HepG2 (cell line): Measurements from ENCODE around the gene SBSN. TPM values are rescaled to one million over a fixed set of nuclear protein-coding genes. Genes with fewer than 3 reads are reported as not detected.

Source experiments
- ATF1 ChIP-seq: IDR thresholded peaks from 2 replicates; pipeline ENCODE4 v1.6.1; 2016; ENCODE audit warnings: mild to moderate bottlenecking, control low read depth
- CBX1 ChIP-seq: IDR thresholded peaks from one replicate; pipeline ENCODE4 v1.6.1; 2016; ENCODE audit warnings: antibody characterized with exemption, low read depth
- CBX2 ChIP-seq, 2 experiments: fragments of 200-600 bp in 1 of 2; sonication (generic); formaldehyde crosslinking in 1 of 2; IDR thresholded peaks; 2 replicates each; pipeline versions ENCODE4 v1.7.0 to v1.8.1; 2018 to 2022; ENCODE audit warnings: low read depth in 2 of 2, low read length in 1 of 2, mild to moderate bottlenecking in 1 of 2, missing genetic modification reagents in 1 of 2
- DMAP1 ChIP-seq: IDR thresholded peaks from 2 replicates; pipeline ENCODE4 v1.6.1; 2016
- GABPA ChIP-seq, 2 experiments: IDR thresholded peaks; 2 replicates each; pipeline ENCODE4 v1.6.1; 2011 to 2016; ENCODE audit warnings: low read depth in 2 of 2, low read length in 1 of 2, missing biosample characterization in 1 of 2, missing genetic modification characterization in 1 of 2
- PAF1 ChIP-seq: IDR thresholded peaks from 2 replicates; pipeline ENCODE4 v1.6.1; 2016; ENCODE audit warnings: missing genetic modification reagents, missing compliant biosample characterization
- PREB ChIP-seq: sonication (generic); formaldehyde crosslinking; IDR thresholded peaks from 2 replicates; pipeline ENCODE4 v1.4.0; 2020; ENCODE audit warnings: missing genetic modification reagents
- RBM39 ChIP-seq: fragments of 200-400 bp; formaldehyde crosslinking; IDR thresholded peaks from one replicate; pipeline ENCODE4 v1.6.1; 2018; ENCODE audit warnings: antibody characterized with exemption, mild to moderate bottlenecking, low read depth, low read length; ENCODE audit not compliant: poor library complexity, severe bottlenecking
- SAP130 ChIP-seq: IDR thresholded peaks from 2 replicates; pipeline ENCODE4 v1.6.1; 2016; ENCODE audit warnings: low read depth
- SIN3B ChIP-seq: fragments of 150-350 bp; IDR thresholded peaks from 2 replicates; pipeline ENCODE4 v1.6.1; 2014; ENCODE audit warnings: low read length
- SNAI1 ChIP-seq: sonication (generic); formaldehyde crosslinking; IDR thresholded peaks from 2 replicates; pipeline ENCODE4 v1.5.0; 2020; ENCODE audit warnings: mild to moderate bottlenecking, missing genetic modification reagents, borderline replicate concordance
- TBL1XR1 ChIP-seq: fragments of 150-350 bp; IDR thresholded peaks from 2 replicates; pipeline ENCODE4 v1.6.1; 2014; ENCODE audit warnings: borderline replicate concordance, low read length; ENCODE audit not compliant: partially characterized antibody
- UBTF ChIP-seq: sonication (generic); formaldehyde crosslinking; IDR thresholded peaks from 2 replicates; pipeline ENCODE4 v1.4.0; 2020; ENCODE audit warnings: mild to moderate bottlenecking, missing genetic modification reagents
- ZFX ChIP-seq: sonication (generic); formaldehyde crosslinking; IDR thresholded peaks from 2 replicates; pipeline ENCODE4 v1.4.0; 2020; ENCODE audit warnings: mild to moderate bottlenecking, low read depth, missing genetic modification reagents, moderate library complexity
- ZNF232 ChIP-seq: sonication (generic); formaldehyde crosslinking; IDR thresholded peaks from 2 replicates; pipeline ENCODE4 v1.4.0; 2020; ENCODE audit warnings: missing genetic modification reagents, borderline replicate concordance
- ZNF331 ChIP-seq: sonication (generic); formaldehyde crosslinking; IDR thresholded peaks from 2 replicates; pipeline ENCODE4 v1.4.0; 2020; ENCODE audit warnings: missing genetic modification reagents
- ZNF574 ChIP-seq: sonication (generic); formaldehyde crosslinking; IDR thresholded peaks from 2 replicates; pipeline ENCODE4 v1.4.0; 2020; ENCODE audit warnings: missing genetic modification reagents
- ZNF788 ChIP-seq: sonication (generic); formaldehyde crosslinking; IDR thresholded peaks from 2 replicates; pipeline ENCODE4 v1.5.0; 2020; ENCODE audit warnings: mild to moderate bottlenecking, missing genetic modification reagents, borderline replicate concordance
- polyA plus RNA-seq, 8 experiments: library from polyadenylated mRNA; depleted of rRNA in 3 of 8; stranded (reverse) in 7 of 8; unstranded in 1 of 8; fragments of >200 nt; fragmentation: Illumina TruSeq in 4 of 8; extraction: Trizol in 4 of 8; gene quantifications; 2 replicates each; pipeline versions ENCODE4 v1.2.1 to v1.2.3, GENCODE V29; 2011 to 2016; ENCODE audit warnings: low read depth in 4 of 8, missing spikeins in 1 of 8, mixed read lengths in 1 of 8; ENCODE audit not compliant: insufficient read depth in 1 of 8
- total RNA-seq, 5 experiments: library from RNA; depleted of rRNA; stranded (reverse); fragments of >200 nt; fragmentation: Illumina TruSeq; extraction: Trizol; gene quantifications; 2 replicates each; pipeline ENCODE4 v1.2.3, GENCODE V29; 2016; ENCODE audit warnings: low read depth in 1 of 5
- TF ChIP-seq, protein P1 (sequence below): IDR thresholded peaks from 2 replicates; pipeline ENCODE4 v1.6.1; 2012; ENCODE audit warnings: low read length, improper control_type of control experiment

SBSN gene
- total and polyA plus RNA-seq, 2 of the 13 experiments (the other 11 are each of a cell fraction or from before 2014, with no cell fraction given): not detected

DNA sequence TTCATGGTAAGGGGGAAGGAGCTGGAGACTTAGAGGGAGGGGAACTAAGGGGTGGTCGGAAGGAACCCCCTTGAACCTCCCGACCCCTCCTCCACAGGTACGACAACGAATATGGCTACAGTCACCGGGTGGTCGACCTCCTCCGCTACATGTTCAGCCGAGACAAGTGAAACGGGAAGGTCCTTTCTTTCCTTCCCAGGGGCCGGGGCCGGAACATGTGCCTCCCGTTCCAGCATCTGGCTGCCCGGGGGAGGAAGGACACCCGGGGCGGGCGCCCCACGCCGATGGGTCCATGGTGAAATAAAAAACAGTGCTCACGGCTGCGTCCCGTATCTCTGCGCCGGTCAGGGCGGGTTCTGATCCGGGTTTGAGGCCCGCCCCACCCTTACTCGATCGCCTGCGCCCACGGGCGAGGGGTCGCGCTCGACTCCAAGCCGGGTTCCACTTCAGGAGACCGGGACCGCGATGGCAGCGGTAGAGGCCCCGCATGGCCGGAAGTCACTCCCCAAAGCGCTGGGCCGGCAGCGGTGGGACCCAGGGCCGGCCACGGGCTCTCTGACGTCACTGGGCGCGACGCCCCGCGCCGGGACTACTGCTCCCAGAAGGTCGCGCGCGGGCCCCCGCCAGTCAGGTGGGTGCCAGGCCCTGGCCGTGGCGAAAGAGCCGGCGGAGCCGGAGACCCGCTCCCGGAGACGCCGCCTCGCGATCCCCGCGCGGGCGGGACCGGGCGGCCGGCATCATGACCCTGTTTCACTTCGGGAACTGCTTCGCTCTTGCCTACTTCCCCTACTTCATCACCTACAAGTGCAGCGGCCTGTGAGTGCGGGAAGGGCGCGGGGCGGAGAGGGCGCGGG, 17.1 kb upstream of the SBSN start, which contains the start of gene TMEM147 (continued):
- TF ChIP-seq ZNF331 (CRISPR knock-in tag) (peak; percentile 19; the same call in 1 of the 2 replicates), SNAI1 (CRISPR knock-in tag) (no peak), PAF1 (CRISPR knock-in tag) (no peak), ATF1 (peak; percentile 95), UBTF (peak; percentile 74), ZNF232 (CRISPR knock-in tag) (peak; percentile 10; the same call in 1 of the 2 replicates), PREB (CRISPR knock-in tag) (no peak), SIN3B (peak; percentile 56; the same call in 1 of the 2 replicates), ZFX (CRISPR knock-in tag) (peak; percentile 94), CBX1 (peak; percentile 26), TBL1XR1 (peak; percentile 47), SAP130 (CRISPR knock-in tag) (peak; percentile 93), ZNF788 (CRISPR knock-in tag) (peak; percentile 81; the same call in 1 of the 2 replicates), DMAP1 (CRISPR knock-in tag) (peak; percentile 88), ZNF574 (CRISPR knock-in tag) (peak; percentile 91), GABPA (IDR thresholded peaks at IDR 0.05; ENCODE audit: low read depth, low read length) (peak; percentile 65), GABPA (CRISPR knock-in tag; IDR thresholded peaks at IDR 0.05; ENCODE audit: low read depth) (peak; percentile 85), RBM39 (peak; percentile 78), CBX2 (IDR thresholded peaks at IDR 0.05; ENCODE audit: low read depth, low read length) (no peak), CBX2 (CRISPR knock-in tag; IDR thresholded peaks at IDR 0.05; ENCODE audit: low read depth) (no peak)
- TF ChIP-seq, protein P1, sequence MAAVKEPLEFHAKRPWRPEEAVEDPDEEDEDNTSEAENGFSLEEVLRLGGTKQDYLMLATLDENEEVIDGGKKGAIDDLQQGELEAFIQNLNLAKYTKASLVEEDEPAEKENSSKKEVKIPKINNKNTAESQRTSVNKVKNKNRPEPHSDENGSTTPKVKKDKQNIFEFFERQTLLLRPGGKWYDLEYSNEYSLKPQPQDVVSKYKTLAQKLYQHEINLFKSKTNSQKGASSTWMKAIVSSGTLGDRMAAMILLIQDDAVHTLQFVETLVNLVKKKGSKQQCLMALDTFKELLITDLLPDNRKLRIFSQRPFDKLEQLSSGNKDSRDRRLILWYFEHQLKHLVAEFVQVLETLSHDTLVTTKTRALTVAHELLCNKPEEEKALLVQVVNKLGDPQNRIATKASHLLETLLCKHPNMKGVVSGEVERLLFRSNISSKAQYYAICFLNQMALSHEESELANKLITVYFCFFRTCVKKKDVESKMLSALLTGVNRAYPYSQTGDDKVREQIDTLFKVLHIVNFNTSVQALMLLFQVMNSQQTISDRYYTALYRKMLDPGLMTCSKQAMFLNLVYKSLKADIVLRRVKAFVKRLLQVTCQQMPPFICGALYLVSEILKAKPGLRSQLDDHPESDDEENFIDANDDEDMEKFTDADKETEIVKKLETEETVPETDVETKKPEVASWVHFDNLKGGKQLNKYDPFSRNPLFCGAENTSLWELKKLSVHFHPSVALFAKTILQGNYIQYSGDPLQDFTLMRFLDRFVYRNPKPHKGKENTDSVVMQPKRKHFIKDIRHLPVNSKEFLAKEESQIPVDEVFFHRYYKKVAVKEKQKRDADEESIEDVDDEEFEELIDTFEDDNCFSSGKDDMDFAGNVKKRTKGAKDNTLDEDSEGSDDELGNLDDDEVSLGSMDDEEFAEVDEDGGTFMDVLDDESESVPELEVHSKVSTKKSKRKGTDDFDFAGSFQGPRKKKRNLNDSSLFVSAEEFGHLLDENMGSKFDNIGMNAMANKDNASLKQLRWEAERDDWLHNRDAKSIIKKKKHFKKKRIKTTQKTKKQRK: no peak
